HG02588 (cell line): ENCODE results near the gene CFAP77.
"Not testable (repeated sequence)": the region's sequence is repeated elsewhere in the genome, so short reads cannot be mapped to it uniquely, and the experiment has no call there.

Source experiments
- ATAC-seq: cut with Tn5 transposase; IDR thresholded peaks from one replicate; pipeline ENCODE4 v1.9.1; 2021; ENCODE audit warnings: mild to moderate bottlenecking, moderate library complexity; ENCODE audit not compliant: unreplicated experiment

Gene CFAP77

GRCh38 chr9:132409828-132410528 lies at the start of gene CFAP77:
Gene CFAP77 (plus strand): TSS chr9:132410211. CDS start chr9:132410272, 61 bp downstream.
- no peak for ATAC-seq

GRCh38 chr9:132364068-132364467 lies 45.9 kb upstream of the CFAP77 start:
- ATAC-seq, result no peak

- ATAC-seq, result no peak
Measured at GRCh38 chr9:132365986-132366385, 44.0 kb upstream of the CFAP77 start.

DNA sequence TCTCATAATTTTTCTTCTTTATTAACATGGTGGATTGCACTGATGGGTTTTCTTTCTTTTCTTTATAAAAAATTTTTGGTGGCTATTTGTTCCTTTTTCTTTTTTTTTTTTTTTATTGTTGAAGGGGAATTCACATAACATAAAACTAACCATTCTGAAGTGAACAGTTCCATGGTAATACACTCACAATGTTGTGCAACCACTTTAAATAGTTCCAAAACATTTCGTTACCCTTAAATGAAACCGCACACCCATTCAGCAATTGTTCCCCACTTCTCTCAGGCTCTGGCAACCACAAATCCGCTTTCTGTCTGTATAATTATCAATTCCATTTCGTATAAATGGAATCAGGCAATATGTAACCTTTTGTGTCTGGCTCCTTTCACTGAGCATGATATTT lies 43.5 kb upstream of the CFAP77 start:
- ATAC-seq, result no peak

DNA sequence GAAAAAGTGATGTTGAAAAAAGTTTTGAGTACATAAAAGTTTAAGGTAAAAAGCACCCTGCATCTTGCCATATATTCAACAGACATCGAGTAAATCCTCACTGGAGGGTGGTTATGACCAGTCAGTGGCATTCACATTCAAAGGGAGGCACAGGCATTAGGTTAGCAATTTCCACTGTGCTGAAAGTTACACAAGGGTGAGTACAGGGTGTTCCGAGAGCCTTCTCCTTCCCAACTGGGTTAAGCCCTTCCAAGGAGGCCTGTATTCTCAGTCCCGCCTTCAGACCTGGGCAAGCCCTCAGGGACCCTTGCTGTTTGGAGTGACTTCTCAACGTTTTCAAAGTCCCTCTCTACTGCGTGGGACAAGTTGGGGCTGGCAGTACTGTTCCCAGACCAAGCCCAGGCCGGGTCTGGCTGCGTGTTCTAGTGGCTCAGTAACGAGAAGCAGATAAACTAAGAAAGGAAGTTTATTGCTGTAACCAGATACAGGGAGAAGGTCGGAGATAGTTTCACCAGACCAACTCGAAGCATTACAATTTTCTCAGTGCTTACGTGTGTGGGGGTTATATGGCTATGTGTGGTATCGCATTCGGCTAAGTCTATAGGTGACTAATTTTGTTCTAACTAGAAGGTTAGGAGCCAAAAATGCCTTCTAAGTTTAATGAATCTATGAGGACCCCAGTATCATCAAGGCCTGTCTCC lies 42.2 kb upstream of the CFAP77 start:
- ATAC-seq, result no peak

DNA sequence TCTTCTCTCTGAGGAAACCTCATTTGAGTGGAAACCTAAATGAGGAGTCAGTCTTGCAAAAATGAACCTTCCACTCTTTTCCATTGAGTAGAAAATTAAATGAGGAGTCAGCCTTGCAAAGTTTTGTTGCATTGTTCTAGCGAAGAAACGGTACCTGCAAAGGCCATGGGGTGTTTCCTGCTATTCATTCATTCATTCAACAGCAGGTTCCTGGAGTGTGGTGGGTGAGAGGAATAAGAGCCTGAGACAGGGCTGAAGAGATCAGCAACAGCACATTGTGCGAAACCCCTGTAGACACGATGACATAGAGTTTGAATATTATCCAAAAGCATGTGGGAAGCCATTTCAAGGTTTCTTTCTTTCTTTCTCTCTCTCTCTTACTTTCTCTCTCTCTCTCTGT lies 40.6 kb upstream of the CFAP77 start:
- ATAC-seq, result no peak

- ATAC-seq, result no peak
Measured at GRCh38 chr9:132370592-132370991, 39.4 kb upstream of the CFAP77 start.

GRCh38 chr9:132372177-132373095 lies 37.6 kb upstream of the CFAP77 start:
- no peak for ATAC-seq

- ATAC-seq, result not testable (repeated sequence)
Measured at GRCh38 chr9:132377769-132378168, 32.2 kb upstream of the CFAP77 start.

DNA sequence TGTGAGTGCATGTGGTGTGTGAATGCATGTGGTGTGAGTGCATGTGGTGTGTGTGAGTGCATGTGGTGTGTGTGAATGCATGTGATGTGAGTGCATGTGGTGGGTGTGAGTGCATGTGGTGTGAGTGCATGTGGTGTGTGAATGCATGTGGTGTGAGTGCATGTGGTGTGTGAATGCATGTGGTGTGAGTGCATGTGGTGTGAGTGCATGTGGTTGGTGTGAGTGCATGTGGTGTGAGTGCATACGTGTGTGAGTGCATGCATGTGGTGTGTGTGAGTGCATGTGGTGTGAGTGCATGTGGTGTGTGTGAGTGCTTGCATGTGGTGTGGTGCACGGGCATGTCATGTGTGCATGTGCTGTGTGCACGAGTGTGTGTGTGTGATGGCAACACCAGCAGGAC lies 31.6 kb upstream of the CFAP77 start:
- not testable (repeated sequence) for ATAC-seq

DNA sequence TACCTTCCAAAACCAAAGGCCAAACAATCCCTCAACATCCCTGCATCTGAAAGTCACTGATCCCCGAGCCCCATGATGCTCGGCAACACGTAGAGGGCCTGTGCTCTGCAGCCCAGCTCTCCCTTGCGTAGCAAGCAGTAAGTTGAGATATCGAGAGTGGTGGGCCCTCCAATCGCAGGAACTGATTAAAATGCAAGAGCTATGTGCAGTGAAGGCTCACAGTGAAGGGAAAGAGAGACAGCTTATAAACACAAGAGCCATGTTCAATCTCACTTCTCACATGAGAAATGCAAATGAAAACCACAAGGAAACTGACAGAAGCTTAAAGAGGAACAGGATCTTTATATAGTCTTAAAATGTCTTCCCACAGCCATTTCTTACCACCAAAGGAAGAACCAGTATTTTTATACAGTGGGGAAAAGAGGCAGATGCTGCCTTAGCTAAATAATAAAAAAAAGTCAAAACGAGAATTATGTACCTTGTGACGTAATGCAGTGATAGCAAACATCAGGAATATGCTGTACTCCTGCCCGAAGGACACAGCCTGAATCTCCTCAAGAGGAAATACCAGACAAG lies 28.0 kb upstream of the CFAP77 start:
- ATAC-seq, result peak; percentile 59

DNA sequence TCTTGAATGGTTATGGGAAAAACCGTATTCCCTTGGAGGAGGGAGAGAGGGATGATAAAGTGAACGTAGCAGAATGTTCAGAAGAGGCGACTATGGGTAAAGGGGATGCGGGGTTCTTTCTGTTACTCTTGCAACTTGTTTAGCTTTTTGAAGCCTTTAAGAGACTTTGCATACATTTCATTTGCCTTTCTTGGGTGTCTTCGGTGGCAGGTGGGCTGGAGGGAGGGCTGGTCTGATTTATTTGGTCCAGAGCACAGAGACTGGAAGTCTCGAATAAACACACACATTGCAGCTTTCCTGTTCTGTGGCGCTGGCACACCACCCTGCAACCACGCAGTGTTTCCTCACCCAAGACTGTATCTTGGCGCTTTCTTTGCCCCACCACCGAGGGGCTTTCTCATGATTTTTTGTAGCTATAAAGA lies 26.5 kb upstream of the CFAP77 start:
- no peak for ATAC-seq

GRCh38 chr9:132384376-132384775 lies 25.6 kb upstream of the CFAP77 start:
- no peak for ATAC-seq

DNA sequence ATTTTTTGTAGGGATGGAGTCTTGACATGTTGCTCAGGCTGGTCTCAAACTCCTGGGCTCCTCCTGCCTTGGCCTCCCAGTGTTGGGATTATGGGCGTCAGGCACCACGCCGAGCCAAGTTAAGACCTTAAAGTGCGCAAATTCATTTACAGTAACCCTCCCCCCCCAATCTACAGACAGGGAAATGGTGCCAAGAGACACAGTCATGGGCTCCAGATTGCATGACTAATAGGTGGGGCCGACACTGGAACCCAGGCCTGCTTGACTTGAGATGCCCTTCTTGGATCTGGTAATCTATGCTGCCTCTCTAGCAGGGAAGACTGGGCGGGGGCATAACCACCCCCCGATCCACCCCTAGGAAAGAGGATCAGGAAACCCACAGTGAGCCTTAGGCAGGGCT lies 22.9 kb upstream of the CFAP77 start:
- no peak for ATAC-seq

DNA sequence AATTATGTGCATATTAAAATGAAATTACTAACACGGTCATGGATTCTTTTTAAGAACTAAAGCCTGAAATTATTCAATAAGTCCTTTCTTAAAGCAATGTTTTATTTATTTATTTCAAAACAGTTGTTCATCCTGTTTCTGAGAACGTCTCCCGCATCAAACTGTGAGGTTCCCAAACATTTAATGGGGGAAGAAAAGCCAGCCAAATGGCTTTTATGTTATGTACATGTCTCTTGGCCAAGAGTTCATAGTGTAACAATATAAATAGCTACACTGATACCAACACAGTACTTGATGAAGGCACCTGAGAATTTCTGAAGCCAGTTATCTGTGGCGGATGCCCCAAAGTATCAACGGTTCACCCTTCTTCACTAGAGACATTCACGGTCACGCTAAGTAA lies 19.0 kb upstream of the CFAP77 start:
- ATAC-seq, result no peak

DNA sequence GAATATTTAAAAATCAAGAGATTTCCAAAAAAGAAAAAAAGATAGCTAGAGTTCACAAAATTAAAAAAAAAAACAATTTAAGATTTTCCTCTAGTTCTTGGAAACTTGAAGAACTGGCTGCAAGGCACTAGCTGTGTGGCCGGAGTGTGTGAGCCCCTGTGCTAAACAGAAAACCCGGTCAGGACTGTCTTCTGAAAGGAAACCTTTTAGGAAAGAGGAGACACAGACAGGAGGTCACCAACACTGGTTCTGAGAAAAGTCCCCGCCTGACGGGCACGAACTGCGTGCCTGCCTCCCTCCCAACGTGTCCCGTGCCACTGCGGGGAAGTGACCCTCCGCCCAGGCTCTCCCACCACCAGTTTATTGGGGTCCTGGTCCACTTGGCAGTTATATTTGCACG lies 18.6 kb upstream of the CFAP77 start:
- no peak for ATAC-seq

- no peak for ATAC-seq
Measured at GRCh38 chr9:132395560-132395959, 14.5 kb upstream of the CFAP77 start.

DNA sequence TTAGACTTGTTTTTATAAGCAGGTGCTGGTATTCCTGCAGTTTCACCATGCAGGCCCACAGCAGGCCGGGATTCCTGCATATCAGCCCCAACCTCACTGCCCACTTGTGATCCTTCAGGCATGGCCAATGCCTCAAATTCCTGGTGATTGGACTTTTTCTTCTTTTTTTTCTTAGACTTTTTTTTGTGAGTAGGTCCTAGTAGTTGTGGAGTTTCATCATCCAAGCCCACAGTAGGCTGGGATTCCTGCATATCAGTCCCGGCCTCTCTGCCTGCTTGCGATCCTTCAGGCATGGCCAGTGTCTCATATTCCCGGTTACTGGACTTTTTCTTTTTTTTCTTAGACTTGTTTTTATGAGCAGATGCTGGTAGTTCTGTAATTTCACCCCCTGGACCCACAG lies 8.2 kb upstream of the CFAP77 start:
- ATAC-seq, result no peak

DNA sequence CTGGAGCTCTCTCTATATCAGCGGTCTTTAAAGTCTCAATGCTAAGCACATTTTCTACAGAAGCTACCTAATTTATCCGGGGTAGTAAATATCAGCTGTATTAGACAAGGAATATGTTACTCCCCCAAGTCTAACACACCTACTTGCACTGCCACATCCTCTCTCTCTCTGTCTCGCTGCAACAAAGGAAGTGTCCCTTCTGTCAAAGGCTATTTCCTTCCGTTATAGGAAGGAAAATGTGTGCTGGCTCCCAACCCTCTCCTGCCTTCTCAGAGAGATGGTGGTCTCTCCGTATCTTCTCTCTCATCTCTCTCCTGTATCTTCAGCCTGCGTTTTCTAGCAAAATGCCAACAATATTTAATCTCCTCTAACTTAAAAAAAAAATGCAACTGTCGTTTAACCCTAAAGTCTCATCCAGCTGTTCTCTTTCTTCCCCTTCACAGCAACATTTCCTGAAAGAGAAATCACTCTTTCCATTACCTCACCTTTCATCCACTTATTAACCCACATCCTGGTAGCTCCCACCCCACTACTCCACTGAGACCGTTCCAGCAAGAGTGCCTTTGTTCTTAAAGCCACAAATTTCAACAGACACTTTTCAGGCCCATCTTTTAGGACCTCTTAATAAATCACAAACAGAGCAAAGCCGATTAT lies 5.7 kb upstream of the CFAP77 start:
- no peak for ATAC-seq

DNA sequence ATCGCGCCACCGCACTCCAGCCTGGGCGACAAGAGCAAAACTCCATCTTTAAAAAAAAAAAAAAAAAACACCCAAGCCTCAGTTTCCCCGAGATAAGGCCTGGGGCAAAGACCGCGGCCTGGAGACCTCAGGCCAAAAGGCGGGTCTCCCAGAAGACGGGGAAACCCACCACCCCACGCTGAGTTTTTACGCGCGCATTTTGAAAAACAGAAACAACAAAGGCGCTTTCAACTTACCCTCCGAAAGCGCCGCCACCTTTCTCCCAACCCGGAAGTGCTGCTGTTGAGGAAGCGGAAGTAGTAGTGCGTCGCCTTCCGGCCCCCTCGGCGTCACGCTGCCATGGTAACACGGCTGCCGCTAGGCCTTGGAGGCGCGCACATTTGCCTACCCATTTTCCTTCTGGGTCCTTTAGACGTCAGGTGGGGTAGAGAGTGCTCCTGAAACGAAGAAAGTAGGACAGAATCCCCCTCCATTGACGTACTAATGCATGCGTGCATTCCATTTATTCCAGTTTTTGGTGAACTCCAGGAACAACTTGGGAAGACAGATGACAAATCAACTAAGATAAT lies 3.4 kb upstream of the CFAP77 start, which contains the start of gene TTF1:
Gene TTF1, minus strand, starts transcription at position 287 of the 569 bp plus-strand sequence. CDS start 4,019 bp downstream, outside the sequence.
- peak; percentile 69 for ATAC-seq
